Skeletal muscle satellite cell (primary cell): Measurements from ENCODE around the gene AHNAK2.

Experiments used
- H3K27me3 ChIP-seq: 2 replicates; pipeline ENCODE4 v1.7.0; 2013; ENCODE audit warnings: low read length; ENCODE audit not compliant: control insufficient read depth, insufficient read depth
- H3K36me3 ChIP-seq: 2 replicates; pipeline ENCODE4 v1.7.0; 2013; ENCODE audit warnings: mild to moderate bottlenecking, control low read depth, low read length; ENCODE audit not compliant: insufficient read depth
- H3K4me1 ChIP-seq: 2 replicates; pipeline ENCODE4 v1.7.0; 2013; ENCODE audit warnings: low read length; ENCODE audit not compliant: control insufficient read depth, insufficient read depth
- H3K4me2 ChIP-seq: 2 replicates; pipeline ENCODE4 v1.7.0; 2013; ENCODE audit warnings: mild to moderate bottlenecking, low read length
- H3K4me3 ChIP-seq: 2 replicates; pipeline ENCODE4 v1.7.0; 2013; ENCODE audit warnings: low read length
- H3K9ac ChIP-seq: 2 replicates; pipeline ENCODE4 v1.7.0; 2013; ENCODE audit warnings: mild to moderate bottlenecking, low read depth, low read length, moderate library complexity
- H3K9me3 ChIP-seq: replicated peaks from 2 replicates; pipeline ENCODE4 v1.7.0; 2013; ENCODE audit warnings: mild to moderate bottlenecking, control low read depth, low read length

Gene AHNAK2

DNA sequence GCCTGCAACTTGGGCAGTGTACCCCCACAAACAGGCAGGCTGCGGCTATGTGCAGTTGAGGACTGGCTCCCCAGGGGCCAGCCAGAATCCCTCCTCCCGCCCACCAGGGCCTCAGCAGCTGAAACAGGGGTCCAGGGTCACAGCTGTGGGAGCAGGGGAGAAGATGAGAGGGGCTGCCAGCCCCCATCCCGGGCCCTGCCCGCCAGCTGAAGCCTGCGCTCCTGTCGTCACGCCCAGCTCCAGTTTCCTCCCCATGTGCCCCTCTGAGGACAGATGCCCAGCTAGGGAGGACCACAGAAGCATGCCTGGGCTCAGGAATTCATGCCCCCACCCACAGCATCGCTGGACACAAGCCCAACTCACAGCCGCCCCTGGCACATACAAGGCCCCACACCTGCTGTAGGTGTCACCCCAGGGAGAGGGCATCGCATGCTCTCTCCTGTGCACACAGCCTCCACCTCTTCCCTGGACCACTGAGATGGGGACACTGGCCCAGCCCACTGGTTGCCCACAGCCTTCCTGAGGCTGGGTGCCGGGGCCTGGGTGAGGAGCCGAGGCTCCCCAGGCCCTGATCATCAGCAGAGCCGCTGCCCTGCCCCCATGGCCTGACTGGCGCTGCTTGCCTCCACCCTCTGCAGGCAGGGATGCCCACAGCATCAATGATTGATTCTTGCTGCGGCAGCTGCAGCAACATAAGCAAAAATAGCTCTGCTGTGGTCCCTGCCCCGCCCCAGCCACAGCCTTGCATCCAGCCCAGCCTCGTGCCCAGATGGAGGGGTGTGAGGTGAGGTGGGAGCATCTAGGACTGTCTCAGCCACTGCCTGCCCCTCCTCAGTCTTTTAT, 3.7 kb upstream of the AHNAK2 start:
- Histone ChIP-seq H3K9me3 (no peaks in the 10 kb centered on the region), H3K4me1 (peaks cover 34% of the 10 kb centered on the region), H3K4me2 (no peak overlapping the region), H3K36me3 (no peaks in the 10 kb centered on the region), H3K9ac (no peak overlapping the region), H3K27me3 (no peaks in the 10 kb centered on the region), H3K4me3 (no peak overlapping the region)

DNA sequence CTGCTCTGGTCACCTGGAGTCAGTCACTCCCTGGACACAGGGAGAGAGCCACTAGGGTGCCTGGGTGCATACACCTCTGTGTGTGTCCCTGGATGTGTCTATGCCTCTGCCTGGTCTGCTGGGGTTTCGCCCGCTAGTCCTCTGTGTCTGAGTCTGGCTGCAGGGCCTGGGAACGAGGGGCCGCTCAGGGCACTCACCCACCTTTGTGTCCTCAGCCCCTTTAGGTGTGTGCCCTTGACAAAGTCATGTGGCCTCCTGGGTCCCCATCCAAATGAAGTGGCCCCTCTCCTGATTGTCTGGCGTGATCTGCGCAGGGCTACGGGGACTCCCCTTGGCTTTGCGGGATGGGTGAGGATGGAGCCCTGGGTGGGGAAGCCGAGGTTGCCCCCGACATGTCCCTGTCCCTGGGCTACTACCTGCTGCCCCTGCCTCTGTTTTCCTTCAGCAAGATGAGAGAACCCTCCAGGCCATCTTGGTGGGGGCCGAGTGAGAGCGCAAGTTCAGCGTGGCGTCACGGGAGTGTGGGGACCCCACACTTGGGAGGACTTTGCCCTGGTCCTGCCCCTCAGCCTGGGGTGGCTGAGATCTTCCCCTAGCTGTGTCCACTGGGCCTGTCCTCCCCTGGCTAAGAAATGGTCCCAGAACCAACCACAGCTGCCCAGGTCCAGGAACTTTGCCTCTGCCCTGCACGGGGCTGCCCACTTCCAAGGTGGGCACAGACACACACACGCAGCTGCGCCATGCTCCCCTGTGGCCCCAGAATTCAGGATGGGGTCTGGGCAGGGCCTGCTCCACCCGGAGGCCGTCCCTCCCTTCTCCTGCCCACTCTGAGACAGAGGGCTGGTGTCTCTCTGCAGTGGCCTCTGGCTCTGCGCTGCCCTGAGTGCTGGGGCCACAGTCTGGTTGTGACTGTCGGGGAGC, 2.7 kb upstream of the AHNAK2 start:
- Histone ChIP-seq H3K9ac (no peak overlapping the region), H3K36me3 (no peaks in the 10 kb centered on the region), H3K4me3 (no peak overlapping the region)

DNA sequence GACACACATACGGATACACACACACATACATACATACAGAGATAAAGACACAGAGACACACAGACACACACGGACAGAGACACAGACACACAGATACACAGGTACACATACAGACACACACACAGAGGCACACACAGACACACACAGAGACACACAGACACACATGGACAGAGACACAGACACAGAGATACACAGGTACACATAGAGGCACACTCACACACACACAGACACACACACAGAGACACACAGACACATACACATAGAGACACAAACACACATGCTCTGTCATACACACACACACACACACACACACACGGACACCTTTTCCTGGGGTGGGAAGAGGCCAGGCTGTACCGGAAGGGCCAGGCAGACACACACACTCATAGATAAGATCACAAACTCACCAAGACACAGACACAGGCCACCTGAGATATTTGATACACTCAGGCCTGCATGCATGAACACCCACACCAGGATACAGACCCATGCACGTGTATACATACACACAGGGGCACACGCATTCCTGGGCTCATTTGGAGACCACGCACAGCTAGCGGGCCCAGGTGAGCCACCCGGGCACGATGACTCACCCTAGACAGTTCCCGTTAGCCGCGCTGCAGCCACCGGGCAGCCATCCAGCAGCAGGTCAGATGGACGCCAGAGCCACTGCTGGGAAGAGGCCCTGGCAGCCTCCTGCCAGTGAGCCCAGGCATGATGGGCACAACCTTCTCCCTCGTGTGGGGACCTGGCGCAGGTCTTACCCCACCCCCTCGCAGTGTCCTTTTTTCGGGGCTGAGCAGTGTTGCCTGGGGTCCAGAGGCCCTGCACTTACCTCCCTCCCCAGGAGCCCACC, 1.8 kb upstream of the AHNAK2 start:
- H3K4me3 ChIP-seq = no peak overlapping the region
- H3K36me3 ChIP-seq = no peaks in the 10 kb centered on the region
- H3K4me1 ChIP-seq = peaks cover 38% of the 10 kb centered on the region
- H3K9ac ChIP-seq = no peak overlapping the region
- H3K4me2 ChIP-seq = no peak overlapping the region
- H3K27me3 ChIP-seq = no peaks in the 10 kb centered on the region
- no peaks in the 10 kb centered on the region for H3K9me3 ChIP-seq

More for the DNA sequence above, 2.7 kb upstream of the AHNAK2 start:
- H3K4me2 ChIP-seq = no peak overlapping the region
- no peaks in the 10 kb centered on the region for H3K27me3 ChIP-seq
- H3K4me1 ChIP-seq = peaks cover 33% of the 10 kb centered on the region
- H3K9me3 ChIP-seq = no peaks in the 10 kb centered on the region

DNA sequence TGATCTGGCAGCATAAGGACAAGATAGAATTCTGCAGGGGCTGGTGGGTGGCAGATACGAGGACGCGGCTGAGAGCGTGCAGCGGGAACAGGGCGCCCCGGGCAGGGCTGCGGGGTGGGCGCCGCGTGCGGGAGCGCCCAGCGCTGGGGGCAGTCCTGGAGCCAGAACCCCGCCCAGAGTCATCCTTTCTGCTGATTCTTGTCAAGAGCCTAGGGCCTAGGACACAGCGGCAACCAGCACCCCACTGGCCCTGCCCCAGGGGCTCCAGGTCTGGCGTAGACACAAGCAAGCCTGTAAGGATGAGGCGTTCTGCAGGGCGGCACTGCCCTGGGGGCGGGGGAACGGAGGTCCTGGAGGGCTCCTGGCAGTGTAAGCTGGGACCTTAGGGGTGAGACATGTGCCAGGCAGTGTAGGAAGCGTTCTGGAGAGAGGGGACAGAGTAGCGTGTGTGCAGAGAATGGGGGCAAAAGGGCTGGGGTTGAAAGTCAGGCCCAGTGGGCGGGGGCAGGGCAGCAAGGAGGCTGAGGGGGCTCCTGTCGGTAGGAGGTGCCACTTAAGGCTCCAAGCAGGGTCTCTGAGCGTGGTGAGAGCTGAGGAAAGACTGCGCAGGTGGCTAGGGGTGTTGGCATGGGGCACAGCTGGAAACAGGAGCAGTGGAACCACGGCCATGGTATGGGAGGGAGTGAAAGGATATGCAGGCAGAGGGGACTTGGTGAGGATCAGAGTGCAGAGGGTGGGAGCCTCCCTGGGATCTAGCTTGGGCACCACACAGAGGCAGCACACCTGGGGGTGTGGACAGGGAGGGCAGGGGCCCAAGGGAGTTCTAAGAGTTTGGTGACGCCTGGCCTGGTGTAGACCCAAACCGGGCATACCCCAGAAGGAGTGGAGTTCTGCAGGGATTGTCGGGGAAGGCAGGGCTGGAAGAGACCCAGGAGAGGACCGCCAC, 845 bp upstream of the AHNAK2 start:
- Histone ChIP-seq H3K4me1 (peaks cover 47% of the 10 kb centered on the region), H3K4me3 (peak overlapping the region; percentile 33), H3K4me2 (peak overlapping the region; percentile 88), H3K9me3 (no peaks in the 10 kb centered on the region), H3K27me3 (no peaks in the 10 kb centered on the region), H3K36me3 (no peaks in the 10 kb centered on the region), H3K9ac (no peak overlapping the region)

DNA sequence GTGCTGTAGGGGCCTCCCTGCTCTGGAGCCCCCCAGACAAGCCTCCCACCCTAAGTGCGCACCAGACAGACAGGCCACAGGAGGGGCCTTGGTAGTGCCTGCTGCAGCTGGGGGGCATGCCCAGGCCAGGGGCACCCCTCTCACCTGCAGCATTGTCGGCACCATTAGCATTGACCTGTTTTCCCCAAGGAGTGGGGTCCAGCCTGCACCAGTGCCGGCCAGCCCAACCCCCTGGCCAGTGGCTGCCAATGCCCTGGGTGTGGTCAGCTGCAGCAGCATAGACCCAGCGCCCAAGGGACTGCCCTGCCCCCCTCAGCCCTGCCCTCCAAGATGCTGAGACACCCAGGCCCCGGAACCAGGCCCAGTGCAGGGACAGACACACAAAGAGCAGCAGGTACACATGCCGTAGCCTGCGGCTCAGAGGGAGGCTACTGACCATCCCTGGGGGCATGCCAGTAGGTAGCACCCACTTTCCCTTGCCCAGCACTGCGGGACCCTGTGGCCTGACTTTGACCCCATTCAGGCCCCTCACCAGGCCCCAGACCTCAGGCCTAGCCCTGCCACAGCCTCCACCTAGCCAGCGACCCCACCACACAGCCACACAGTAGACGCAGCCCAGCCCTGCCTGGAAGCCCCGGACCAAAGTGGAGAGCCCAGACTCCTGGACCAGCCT, 1.0 kb downstream of the AHNAK2 start:
- Histone ChIP-seq H3K27me3 (no peaks in the 10 kb centered on the region), H3K9me3 (no peaks in the 10 kb centered on the region), H3K36me3 (no peaks in the 10 kb centered on the region), H3K9ac (peak overlapping the region; percentile 55), H3K4me1 (peaks cover 65% of the 10 kb centered on the region), H3K4me2 (peak overlapping the region; percentile 88), H3K4me3 (peak overlapping the region; percentile 74)

DNA sequence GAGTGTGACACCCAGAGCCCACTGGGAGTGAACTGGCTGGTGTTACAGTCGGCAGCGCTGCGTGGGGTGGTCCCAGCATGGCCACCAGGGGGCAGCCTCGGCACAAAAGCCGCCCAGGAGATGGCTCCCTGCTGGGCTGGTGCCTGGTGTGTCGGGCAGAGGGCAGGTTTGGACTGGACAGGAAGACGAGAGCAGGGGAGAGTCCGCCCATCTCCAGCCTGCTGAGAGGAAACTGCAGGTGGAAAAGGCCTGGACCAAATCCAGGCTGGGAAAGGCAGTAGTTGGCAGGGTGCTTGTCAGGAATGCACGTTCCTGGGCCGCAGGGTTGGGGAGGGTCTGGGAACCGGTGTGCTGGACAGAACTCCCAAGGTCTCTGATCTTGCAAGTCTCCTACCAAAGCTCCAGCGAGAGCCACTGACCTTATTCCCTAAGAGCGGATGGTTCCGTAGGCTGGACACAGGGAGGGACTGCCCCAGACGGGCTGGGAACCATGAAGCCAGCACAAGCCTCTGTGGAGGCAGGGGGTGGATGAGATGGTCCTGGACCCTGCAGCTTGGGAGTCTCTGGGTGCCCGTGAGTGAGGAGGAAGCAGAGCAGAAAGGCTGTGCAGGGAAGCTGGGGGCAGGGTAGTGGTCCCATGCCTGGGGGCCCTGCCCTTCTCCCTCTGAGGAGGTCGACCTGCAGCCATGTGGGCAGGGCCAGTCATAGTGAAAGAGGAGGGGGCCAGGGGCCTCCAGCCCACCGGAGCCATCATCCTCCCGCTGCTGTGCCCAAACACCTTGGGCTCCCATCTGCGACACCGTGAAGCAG, 1.8 kb downstream of the AHNAK2 start:
- H3K4me3 ChIP-seq = no peak overlapping the region
- no peak overlapping the region for H3K9ac ChIP-seq
- H3K27me3 ChIP-seq = no peaks in the 10 kb centered on the region
- H3K4me1 ChIP-seq = peaks cover 66% of the 10 kb centered on the region
- peak overlapping the region; percentile 88 for H3K4me2 ChIP-seq
- no peaks in the 10 kb centered on the region for H3K9me3 ChIP-seq
- no peaks in the 10 kb centered on the region for H3K36me3 ChIP-seq

DNA sequence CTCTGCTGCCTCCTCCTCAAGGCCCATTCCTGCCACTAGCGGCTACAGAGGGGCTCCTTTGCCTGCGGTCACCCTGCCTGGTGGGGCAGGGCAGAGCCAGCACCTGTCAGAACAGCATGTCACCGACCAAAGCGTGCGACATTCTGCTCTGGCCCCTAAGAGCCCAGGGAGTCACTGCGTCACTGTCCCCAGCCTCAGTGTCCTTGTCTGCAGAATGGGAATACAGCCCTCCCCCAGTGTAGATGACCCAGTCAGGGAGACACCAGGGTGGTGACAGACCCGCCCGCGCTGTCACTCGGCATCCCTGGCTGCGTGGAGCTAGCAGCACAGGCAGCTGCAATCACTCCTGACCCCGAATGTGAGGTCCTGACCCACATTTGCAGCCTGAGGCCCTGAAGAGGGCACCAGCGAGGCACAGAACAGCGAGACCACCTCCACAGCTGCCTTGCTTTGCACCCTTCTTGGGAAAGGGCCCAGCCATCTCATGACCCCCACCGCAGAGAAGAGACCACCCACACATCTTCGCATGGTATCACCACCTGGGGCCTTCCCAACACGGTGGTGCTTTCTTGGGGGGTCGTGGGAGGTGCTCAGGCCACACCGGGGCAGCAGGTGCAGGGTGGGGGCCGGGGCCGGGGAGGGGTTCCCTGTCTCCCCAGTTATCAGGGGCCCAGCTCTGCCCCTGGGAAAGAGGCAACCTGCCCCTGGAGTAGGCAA, 2.5 kb downstream of the AHNAK2 start:
- Histone ChIP-seq H3K4me2 (no peak overlapping the region), H3K36me3 (no peaks in the 10 kb centered on the region), H3K4me3 (no peak overlapping the region), H3K27me3 (no peaks in the 10 kb centered on the region), H3K9ac (no peak overlapping the region), H3K9me3 (no peaks in the 10 kb centered on the region), H3K4me1 (peaks cover 72% of the 10 kb centered on the region)

DNA sequence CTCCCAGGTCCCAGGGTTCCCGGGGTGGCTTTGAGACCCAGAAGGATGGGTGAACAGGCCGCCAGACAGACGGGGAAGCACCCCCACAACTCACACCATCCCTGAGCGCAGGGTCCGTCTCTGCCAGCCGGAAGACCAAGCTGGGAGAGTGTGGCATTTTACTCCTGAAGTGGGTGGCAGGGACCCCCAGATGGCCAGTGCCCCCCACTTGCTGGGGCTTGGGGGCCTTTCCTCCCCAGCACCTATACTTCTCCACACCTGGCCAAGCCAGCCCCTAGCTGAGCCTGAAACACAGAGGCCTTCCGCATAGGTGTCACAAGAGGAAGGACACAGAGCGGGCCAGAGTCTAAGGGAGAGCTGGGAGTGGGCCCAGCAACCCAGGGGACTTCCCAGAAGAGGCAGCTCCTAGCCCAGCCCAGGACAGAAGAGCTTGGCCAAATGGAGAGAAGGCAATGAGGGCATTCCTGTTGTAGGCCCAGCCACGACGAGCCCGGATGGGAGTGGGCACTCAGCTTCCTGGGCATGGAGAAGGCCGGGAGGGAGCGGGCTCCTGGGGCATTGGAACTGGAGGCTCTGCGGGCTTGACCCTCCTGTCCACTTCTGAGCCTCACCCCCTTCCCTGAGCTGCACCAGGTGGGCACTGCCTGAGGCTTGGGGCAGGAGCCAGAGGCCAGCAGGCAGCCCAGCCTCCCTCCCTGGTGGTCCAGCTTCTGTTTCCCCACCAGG, 3.3 kb downstream of the AHNAK2 start:
- Histone ChIP-seq H3K27me3 (no peaks in the 10 kb centered on the region), H3K9me3 (no peaks in the 10 kb centered on the region), H3K4me3 (no peak overlapping the region), H3K4me1 (peaks cover 77% of the 10 kb centered on the region), H3K4me2 (no peak overlapping the region), H3K9ac (no peak overlapping the region), H3K36me3 (no peaks in the 10 kb centered on the region)

DNA sequence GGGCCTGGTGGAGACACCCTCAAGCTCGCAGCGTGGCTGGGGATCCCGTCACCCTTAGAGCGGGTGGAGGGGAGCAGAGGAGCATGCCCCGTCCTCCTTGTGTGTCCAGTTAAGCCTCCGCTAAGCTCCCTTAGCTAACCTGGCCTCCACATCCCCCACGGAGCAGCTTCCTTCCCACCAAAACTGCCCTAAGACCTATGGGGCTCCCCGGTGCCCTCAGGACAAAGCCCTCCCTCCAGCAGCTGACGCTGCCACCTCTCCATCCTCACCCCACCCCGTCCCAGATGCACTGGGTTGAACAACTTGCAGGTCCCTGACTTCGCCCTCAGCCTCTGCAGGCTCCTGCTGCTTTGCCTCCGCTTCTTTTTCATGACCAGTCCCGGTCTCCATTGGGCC, 4.0 kb downstream of the AHNAK2 start:
- no peaks in the 10 kb centered on the region for H3K36me3 ChIP-seq
- no peaks in the 10 kb centered on the region for H3K9me3 ChIP-seq
- H3K4me1 ChIP-seq = peaks cover 83% of the 10 kb centered on the region
- H3K4me3 ChIP-seq = no peak overlapping the region
- H3K27me3 ChIP-seq = no peaks in the 10 kb centered on the region
- no peak overlapping the region for H3K9ac ChIP-seq
- peak overlapping the region; percentile 79 for H3K4me2 ChIP-seq
